AG09309 (cell line): Measurements from ENCODE around the gene NPTXR.

Source experiments
- DNase-seq: peaks from one replicate; pipeline ENCODE4 v3.0.0-alpha.2; 2010; ENCODE audit warnings: low read depth
- H3K4me3 ChIP-seq: 2 replicates; pipeline ENCODE4 v1.5.1; 2011; ENCODE audit warnings: mild to moderate bottlenecking, low read depth, low read length, moderate library complexity; ENCODE audit not compliant: control insufficient read depth
- CTCF ChIP-seq: IDR thresholded peaks from 2 replicates; pipeline ENCODE4 v1.5.1; 2011; ENCODE audit warnings: mild to moderate bottlenecking, low read depth, low read length, inconsistent platforms; ENCODE audit not compliant: insufficient read depth, control insufficient read depth; ENCODE audit errors: missing control alignments

Gene NPTXR

DNA sequence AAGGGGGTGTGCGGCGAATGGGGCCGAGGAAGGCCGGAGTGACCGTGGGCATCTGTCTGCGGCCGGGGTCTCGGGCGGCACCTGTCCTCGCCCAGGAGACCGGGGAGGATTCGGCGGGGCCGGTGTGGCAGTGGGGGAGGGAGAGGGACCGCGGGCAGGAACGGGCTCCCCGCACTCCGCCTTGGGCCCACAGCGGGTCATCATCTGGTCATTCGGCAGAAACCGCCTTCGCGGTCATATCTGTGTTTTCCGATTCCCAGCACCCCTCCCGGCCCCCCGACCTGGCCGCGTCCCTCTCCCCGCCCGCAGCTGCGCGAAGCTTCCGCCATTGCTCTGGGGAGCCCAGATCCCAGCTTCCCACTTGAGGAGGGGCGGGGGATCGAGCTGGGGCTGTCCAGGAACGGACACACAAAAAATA is 29.0 kb upstream of the NPTXR start:
- TF ChIP-seq CTCF: no peak
- DNase-seq: no peak
- H3K4me3 ChIP-seq: peak overlapping the region; percentile 63

DNA sequence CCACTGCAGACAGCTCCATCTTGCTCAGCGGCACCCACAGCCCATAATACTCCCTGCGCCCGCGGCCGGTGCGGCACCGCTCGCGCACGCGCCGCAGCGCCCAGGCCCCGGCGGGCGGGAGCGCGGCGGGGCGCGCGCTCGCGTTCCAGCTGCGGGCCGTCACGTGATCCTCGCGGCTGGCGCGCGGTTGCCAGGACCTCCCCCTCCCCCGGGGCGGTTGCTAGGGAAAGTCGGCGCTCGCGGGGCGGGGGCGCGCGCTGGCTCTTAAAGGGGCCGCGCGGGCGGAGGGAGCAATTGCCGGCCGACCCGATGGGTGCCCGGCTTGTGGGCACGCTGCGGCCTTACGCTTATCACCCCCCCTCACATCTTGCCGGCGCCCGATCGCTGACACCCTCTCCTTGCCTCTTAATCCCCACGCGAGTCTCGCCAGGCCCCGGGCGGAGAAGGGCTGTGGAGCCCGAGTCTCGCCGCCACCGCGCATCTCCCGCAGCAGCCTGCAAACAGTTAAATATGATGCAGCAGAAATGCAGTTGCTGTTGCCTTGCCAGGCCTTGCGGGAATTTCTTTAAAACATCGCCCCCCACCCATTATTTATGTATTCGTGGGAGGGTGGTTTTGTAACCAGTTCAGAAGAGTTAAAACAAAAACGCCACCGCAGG is 28.5 kb upstream of the NPTXR start, which contains the start of gene CBX6:
Gene CBX6 (minus strand): TSS at position 45 of the 659 bp plus-strand sequence. CDS start 26 bp downstream, at position 19.
- peak within 1 kb of the TSS; percentile 63 for H3K4me3 ChIP-seq
- DNase-seq: peak; percentile 59
- TF ChIP-seq CTCF: no peak

GRCh38 chr22:38871360-38872171 is 27.7 kb upstream of the NPTXR start:
- TF ChIP-seq CTCF: no peak
- H3K4me3 ChIP-seq: peak overlapping the region; percentile 63
- DNase-seq: no peak

DNA sequence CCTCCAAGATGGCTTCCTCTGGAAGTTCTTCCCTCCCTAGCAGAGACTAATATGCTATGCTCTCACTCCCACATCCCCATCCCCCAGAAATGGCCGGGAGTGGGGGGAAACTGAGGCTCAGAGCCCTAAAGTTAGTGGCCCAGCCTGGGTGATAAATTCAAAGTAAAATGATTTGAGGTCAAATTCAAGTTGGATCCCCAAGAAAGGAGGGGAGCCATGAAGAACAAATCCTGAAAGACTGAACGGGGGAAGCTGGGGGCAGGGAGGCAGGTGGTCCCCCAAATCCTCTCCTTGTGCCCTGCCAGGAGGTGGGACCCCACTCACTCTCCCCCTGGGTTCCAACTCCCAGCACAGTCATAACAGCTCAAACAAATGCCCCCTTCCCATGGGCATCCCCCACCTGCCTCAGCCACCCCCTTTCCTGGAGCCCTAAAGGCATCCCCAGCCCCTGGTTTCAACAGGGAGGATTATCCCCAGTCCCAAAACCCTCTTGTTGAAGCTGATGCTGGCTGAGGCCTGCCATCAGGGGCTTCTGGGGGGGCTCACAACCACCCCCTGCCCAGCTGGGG is 27.0 kb upstream of the NPTXR start:
- no peak for DNase-seq
- no peak for TF ChIP-seq CTCF

DNA sequence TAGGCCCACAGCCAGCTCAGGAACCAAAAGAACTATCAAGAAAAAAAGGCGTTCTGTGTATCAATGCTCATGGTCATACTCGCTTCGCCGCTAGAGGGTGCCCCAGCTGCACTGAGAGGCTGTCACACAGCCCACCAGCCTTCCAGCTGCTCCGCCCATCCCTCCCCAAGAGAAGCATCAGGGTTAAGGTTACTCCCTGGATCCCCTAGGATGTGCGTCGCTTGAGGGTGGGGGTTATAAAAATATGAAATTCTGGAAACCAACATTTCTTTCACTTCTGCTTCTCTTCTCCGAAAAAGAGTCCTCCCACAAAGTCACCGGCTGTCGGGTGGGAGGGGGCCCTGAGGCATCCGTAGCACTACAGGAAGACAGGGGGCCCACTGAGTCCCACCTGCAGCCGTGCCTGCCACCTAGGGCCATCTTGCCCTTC is 26.5 kb upstream of the NPTXR start:
- TF ChIP-seq CTCF: peak; percentile 93
- H3K4me3 ChIP-seq: peak overlapping the region; percentile 63

More for the DNA sequence above, 27.0 kb upstream of the NPTXR start:
- peak overlapping the region; percentile 63 for H3K4me3 ChIP-seq

GRCh38 chr22:38869663-38870062 is 25.8 kb upstream of the NPTXR start:
- DNase-seq: no peak
- H3K4me3 ChIP-seq: no peak overlapping the region
- no peak for TF ChIP-seq CTCF

More for the DNA sequence above, 26.5 kb upstream of the NPTXR start:
- DNase-seq: no peak
